ENCODE data around the gene KRTAP5-9.
"Not testable (repeated sequence)": the region's sequence is repeated elsewhere in the genome, so short reads cannot be mapped to it uniquely, and the experiment has no call there.

KRTAP5-9 gene

DNA sequence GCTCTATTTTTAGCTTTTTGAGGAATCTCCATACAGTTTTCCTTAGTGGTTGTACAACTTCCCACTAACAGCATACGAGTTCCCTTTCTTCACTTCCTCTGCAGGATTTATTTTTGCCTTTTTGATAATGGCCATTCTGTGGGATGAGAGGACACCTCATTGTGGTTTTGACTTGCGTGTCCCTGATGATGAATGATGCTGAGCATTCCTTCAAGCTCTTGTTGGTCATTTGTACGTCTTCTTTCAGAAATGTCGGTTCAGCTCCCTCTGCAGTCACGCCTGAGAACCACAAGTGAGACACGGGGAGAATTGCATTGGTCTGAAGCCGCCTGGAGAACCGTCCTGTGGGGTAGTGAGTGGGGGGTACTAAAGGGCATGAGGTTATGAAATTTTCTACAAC lies 15.2 kb downstream of the KRTAP5-9 start:
- no peak for DNase-seq

DNA sequence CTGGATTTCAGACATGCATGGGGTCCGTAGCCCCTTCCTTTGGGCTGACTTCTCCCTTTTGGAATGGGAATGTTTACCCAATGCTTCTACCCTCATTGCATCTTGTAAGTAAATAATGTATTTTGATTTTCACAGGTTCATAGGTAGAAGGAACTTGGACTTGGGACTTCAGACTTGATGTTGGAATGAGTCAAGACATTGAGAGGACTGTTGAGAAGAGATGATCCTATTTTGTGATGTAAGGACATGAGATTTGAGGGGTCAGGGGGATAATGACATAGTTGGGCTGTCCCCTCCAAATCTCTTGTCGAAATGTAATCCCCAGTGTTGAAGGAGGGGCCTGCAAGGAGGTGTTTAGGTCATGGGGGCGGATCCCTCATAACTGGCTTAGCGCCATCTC lies 16.2 kb downstream of the KRTAP5-9 start:
- no peak for DNase-seq

DNA sequence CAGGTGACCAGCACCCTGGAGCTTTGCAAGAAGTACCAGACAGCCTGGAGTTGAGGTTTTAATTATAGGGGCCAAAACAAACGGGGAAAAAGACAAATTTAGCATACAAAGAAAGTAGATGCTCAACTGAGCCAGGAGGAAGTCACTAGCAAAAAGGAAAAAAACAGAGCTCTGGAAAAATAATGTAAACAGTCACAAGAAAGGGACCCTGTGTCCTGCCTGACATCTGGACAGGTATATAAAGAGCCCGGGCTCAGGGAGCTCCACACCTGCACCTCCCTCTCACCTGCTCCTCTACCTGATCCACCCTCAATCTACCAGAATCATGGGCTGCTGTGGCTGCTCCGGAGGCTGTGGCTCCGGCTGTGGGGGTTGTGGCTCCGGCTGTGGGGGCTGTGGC lies 17.0 kb downstream of the KRTAP5-9 start, which contains the start of gene KRTAP5-10:
Gene KRTAP5-10 (plus strand): TSS at position 301 of the 400 bp plus-strand sequence. CDS start 25 bp downstream, at position 326.
- no peak for DNase-seq

DNA sequence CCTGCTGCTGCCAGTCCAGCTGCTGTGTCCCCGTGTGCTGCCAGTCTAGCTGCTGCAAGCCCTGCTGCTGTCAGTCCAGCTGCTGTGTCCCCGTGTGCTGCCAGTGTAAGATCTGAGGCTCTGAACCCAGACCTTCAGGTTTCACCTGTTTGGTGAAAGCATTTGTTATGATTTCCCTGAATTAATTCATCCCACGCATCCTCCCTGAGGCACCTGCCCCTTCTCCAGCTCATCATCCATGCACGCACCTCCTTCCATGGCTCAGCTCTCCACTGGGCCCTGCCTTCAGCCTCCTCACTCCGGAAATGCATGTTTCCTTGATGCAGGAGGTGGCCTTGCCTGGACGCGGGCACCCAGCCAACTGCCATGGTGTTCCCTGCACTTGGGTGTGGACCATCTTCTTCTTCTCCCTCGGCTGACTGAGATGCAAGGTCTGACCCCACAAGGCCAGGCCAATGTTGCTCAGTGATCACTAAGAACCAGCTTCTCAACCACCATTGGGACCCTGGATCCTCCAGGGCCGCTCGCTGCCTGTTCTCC lies 17.9 kb downstream of the KRTAP5-9 start:
- no peak for DNase-seq

DNA sequence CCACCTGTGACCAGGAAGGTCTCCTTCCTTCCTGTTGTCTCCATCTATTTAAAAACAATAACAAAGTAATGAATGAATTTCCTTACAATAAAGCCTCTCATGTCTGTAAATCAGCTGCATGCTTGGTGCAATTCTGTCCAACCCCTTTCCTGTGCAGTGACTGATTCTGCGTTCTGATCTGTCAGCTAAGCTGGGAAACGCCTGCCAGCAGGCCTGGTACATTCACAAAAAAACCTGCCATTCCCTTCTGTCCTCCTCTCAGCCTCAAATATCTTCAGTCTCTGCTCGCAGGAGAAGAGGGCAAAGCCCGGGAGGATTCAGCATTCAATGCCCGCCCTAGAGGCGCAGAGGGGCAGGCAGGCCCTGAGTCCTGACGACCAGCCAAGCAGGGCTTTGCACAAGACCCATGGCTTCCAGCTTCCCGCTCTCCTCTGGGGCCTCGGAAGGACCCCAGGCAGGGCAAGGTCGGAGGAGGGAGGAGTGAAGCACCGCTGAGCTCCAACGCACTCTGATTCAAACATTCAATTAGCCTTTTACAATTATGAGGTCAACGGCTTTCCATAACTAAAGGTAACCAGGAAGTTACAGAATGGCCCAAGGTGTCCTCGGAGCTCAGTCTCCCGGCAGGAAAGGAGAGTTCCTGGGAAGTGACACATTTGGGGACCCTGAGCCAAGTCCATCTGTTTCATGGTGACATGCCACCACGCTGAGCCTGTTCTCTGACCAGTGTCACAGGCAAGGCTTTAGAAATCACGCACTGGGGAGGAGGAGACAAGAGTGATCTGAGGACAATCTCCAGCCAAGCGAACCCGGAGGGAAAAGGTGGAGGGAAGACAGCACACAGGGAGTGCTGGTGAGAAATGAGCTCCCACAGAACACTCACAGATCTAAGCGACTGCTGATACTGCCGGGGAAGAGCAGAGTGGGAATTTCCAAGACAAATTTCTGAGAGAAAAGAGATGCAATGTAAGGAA lies 18.7 kb downstream of the KRTAP5-9 start:
- not testable (repeated sequence) for DNase-seq

DNA sequence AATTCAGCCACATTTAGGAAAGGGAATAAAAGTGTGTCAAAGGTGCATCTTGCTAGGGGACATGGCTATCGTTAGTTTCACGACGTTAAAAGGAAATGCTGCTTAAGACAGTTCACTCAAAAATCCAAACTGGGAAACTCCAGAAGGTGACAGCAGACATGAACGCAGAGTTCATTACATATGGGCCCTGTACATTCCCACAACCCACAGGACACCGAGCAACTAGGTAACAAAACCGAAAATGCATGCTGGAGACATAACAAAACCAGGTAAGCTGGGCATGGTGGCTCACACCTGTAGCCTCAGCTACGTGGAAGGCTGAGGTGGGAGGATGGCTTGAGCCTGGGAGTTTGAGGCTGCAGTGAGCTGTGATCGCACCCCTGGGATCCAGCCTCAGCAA lies 19.4 kb downstream of the KRTAP5-9 start:
- DNase-seq = not testable (repeated sequence)

DNA sequence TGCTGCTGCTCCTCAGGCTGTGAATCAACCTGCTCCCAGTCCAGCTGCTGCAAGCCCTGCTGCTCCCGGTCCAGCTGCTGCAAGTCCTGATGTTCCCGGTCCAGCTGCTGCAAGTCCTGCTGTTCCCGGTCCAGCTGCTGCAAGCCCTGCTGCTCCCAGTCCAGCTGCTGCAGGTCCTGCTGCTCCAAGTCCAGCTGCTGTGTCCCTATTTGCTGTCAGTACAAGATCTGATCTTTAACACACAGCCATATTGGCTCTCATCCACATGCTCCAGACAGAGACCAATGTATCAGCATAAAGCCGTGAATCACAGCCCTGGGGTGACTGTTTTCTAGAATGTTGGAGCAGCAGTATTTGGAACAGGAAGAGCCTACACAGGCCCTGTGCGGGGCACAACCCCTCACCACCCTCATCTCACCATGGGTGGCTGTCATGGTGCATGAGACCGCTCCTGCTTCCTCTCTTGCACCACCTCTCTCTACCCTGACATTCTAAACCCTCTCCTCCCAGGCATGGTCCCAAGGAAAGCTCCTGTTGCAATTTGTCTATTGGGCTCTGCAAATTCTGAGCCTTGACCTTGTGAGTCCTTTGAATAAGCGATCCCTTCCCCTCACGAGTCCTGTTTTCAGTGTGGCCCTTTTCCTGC lies 20.6 kb downstream of the KRTAP5-9 start:
- no peak for DNase-seq

DNA sequence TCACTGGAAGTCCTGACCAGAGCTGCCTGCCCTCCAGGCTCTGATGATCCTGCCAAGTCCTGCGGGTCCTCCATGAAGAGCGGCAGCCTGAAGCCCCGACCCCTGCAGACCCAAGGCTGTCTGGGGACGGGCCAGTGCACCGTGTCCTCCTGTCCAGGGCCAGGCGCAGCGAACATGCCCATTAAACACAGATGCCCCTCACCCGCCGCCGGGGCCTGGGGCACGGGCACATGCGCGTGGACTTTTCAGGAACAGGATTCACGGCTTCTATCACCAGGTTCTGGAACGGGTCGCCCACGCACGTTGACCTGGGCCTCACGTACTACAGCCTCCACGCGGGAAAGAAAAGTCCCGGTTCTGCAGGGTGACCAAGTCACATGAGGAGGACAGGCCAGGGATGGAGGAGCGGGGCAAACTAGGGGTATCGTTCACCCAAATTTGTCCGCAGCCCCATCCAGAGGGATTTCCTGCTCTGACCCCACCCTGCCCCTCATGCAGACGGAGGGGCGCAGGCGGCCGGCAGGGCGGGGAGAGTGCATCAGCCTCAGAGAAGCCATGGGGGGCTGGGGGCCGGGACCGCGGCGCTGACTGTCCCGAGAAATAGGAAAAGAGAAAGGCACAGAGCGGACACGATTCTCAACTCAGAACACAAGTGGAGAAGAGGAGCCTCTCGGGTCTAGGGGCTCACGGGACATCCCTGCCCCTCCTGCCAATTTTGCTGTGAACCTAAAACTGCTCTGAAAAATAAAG lies 23.1 kb downstream of the KRTAP5-9 start:
- not testable (repeated sequence) for DNase-seq

DNA sequence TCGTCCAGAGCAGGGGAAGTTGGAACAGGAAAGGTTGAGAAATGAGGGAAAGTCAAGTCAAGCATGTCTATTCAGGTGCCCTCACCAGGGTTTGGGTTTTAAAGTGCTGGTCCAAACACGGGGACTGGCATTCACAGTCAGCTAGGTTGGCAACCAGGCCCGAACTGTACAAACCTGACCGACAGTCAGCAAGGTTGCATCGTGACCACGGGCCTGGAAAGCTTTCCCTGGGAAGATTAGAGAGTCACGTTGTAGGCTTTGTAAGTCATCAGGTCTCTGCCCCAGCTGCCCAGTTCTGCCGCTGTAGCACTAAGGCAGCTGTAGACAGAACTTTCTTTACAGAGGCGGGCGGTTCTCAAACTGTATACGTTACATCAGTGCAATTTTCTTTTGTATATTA lies 24.6 kb downstream of the KRTAP5-9 start:
- no peak for DNase-seq

DNA sequence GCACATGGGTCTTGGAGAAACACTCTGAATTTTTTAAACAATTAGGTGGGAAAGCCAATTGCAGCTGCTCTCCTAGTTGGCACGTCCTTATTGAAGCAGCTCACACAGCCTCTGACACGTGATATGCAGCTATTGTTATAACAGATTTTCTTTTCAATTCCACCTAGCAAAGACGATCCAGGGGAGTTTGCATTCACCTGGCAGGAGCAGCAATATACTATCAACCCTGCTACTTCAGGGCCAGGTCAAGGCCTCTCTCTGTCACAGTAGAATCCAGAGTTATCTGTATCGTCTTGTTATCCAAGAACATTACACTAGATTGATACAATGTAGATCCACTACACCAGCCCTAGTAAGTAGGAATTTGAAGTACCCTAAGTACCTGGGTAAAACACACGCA lies 26.2 kb downstream of the KRTAP5-9 start:
- no peak for DNase-seq

DNA sequence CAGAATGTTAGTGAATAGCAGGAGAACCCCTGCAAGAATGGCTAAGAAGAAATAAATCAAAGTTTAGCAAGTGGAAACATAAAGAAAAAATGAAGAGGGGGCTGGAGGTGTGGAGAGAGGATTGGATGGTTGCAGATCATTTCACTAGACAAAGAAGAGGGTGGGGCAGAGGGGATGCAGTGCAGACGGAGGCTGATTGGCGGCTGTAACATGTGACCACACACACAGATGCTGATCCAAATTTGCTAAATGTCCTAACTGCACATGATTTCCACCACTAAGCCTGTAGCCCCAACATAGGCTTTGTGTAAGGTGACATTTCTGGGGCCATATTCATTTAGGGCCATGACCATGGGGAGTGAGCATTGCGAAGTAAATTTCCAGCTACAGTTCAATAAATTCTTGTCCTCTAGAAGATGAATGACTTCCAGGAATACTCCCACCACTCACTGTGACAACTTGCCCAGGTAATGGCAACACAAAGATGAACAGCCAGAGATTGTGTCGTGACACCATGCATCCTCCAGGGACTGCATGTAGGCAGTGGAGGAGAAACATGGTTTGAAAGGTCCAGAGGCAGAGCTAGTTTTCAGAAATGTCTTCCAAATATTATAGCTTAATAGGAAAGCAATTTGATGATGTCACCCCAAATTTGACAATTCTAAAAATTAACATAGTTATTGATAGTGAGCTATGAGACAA lies 27.7 kb downstream of the KRTAP5-9 start:
- no peak for DNase-seq

DNA sequence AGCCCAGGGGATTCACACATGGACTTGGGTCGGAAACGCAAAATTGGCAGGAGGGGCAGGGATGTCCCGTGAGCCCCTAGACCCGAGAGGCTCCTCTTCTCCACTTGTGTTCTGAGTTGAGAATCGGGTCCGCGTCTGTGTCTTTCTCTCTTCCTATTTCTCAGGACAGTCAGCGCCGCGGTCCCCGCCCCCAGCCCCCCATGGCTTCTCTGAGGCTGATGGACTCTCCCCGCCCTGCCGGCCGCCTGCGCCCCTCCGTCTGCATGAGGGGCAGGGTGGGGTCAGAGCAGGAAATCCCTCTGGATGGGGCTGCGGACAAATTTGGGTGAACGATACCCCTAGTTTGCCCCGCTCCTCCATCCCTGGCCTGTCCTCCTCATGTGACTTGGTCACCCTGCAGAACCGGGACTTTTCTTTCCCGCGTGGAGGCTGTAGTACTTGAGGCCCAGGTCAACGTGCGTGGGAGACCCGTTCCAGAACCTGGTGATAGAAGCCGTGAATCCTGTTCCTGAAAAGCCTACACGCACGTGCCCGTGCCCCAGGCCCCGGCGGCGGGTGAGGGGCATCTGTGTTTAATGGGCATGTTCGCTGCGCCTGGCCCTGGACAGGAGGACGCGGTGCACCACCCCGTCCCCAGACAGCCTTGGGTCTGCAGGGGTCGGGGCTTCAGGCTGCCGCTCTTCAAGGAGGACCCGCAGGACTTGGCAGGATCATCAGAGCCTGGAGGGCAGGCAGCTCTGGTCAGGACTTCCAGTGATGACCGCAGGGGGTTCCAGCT lies 28.7 kb downstream of the KRTAP5-9 start:
- DNase-seq = not testable (repeated sequence)

DNA sequence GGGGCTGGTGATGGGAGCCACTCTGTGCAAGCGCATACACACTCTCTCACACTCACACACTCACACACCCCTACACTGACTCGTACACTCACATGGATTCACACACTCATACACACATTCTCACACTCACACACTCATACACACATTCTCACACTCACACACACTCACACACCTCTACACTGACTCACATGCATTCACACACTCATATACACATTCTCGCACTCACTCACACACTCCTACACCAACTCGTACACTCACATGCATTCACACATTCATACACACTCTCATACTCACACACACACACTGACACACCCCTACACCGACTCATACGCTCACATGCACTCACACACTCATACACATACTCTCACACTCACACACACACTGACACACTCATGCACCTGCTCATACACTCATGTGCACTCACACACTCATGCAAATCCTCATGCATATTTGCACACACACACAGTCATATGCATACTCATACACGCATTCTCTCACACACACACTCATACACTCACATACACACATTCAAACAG lies 29.3 kb downstream of the KRTAP5-9 start:
- DNase-seq = no peak

DNA sequence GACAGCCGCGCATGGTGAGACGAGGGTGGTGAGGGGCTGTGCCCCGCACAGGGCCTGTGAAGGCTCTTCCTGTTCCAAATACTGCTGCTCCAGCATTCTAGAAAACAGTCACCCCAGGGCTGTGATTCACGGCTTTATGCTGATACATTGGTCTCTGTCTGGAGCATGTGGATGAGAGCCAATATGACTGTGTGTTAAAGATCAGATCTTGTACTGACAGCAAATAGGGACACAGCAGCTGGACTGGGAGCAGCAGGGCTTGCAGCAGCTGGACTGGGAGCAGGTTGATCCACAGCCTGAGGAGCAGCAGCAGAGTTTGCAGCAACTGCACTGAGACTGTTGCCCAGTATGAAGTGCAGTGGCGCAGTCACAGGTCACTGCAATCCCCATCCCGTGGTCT lies 31.3 kb downstream of the KRTAP5-9 start:
- DNase-seq = not testable (repeated sequence)

DNA sequence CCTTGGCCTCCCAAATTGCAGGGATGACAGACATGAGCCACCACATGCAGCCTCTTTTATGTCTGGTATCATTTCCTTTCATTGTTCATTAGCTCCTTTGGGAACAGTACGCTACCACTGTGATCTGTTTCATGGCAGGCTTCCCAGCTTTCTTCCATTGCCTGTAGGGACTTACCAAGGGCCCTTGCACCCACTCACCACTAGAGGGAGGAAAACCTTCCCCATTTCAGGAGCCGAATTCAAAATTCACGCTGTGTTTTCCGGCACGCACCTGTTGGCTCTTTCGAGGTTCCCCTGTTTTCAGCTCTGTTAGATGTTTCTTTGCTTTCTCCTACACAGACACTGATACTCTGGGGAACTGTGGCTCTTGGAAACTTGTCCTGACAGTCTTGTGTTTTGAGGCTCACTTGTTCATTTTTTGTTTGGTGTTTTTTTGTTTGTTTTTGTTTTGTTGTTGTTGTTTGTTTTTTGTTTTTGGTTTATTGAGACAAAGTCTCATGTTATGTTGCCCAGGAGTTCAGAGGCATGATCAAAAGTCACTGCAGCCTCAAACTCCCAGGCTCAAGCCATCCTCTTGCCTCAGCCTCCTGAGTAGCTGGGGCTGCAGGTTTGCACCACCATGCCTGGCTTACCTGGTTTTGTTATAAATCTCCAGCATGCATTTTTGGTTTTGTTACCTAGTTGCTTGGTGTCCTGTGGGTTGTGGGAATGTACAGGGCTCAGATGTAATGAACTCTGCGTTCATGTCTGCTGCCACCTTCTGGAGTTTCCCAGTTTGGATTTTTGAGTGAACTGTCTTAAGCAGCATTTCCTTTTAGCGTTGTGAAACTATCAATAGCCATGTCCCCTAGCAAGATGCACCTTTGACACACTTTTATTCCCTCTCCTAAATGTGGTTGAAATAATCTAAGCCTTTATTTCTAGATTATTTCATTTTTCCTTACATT lies 32.1 kb downstream of the KRTAP5-9 start:
- DNase-seq = peak; percentile 4

DNA sequence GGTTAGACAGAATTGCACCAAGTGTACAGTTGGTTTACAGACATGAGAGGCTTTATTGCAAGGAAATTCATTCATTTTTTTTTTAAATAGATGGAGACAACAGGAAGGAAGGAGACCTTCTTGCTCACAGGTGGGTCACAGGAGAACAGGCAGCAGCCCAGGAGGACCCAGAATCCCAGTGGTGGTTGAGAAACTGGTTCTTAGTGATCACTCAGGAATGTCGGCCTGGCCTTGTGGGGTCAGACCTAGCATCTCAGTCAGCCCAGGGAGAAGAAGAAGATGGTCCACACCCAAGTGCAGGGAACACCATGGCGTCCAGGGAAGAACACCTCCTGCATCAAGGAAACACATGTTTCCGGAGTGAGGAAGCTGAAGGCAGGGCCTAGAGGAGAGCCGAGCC lies 33.6 kb downstream of the KRTAP5-9 start:
- DNase-seq = no peak

DNA sequence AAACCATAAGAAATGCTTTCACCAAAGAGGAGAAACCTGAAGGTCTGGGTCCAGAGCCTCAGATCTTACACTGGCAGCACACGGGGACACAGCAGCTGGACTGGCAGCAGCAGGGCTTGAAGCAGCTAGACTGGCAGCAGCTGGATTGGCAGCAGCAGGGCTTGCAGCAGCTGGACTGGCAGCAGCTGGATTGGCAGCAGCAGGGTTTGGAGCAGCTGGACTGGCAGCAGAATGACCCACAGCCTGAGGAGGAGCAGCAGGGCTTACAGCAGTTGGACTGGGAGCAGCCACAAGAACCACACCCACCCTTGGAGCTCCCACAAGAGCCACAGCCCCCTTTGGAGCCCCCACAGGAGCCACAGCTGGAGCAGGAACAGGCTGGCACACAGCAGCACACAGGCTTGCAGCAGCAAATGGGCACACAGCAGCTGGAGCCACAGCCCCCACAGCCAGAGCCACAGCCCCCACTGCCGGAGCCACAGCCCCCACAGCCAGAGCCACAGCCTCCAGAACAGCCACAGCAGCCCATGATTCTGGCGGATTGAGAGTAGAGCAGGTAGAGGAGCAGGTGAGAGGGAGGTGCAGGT lies 34.2 kb downstream of the KRTAP5-9 start, which contains the start of gene KRTAP5-11:
Gene KRTAP5-11 (minus strand): TSS at position 567 of the 587 bp plus-strand sequence. CDS start 38 bp downstream, at position 529.
- no peak for DNase-seq

DNA sequence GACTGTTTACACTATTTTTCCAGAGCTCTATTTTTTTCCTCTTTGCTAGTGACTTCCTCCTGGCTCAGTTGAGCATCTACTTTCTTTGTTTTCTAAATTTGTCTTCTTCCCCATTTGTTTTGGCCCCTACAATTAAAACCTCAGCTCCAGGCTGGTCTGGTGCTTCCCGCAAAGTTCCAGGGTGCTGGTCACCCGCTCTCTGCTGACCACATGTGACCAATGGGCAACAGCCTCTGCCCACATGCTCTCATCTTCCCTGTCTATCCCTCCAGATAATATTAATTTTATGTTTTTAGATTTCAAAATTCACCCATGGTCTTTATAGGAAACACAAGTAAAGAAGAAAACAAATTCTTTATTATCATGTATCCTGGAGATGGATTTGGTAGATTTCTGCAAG lies 34.7 kb downstream of the KRTAP5-9 start:
- DNase-seq = not testable (repeated sequence)

DNA sequence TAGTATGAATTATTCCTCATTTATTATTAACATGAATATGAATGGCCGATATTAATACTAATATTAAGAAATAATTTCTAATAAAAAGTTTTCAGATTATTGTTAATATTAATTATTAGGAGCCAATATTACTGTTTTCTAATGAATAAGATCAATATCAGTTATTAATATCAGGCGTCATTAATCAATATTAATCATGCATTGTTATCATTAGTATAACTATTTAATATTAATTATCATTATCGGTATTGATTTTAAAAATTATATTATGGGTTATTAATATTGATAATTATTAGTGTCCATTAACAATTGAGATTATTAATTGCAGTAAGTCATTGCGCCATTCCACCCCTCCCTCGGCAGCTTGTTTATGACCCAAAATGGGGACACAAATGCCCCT lies 37.5 kb downstream of the KRTAP5-9 start:
- DNase-seq = not testable (repeated sequence)

Measured in NCI-H1417 treated with DMSO at 0.1 percent for 48 hours (cell line).